LNCAP (cell line): Measurements from ENCODE around the gene CASKIN2.

Experiments
- CTCF ChIP-seq: fragments of 450-650 bp; IDR thresholded peaks from 2 replicates; pipeline ENCODE4 v1.5.1; 2017; ENCODE audit warnings: mild to moderate bottlenecking

CASKIN2 gene

GRCh38 chr17:75542229-75542628 is 26.9 kb upstream of the CASKIN2 start:
- no peak for TF ChIP-seq CTCF

- TF ChIP-seq CTCF: no peak
Observed at GRCh38 chr17:75540923-75541503, 25.7 kb upstream of the CASKIN2 start.

GRCh38 chr17:75539967-75540729 is 24.8 kb upstream of the CASKIN2 start:
- no peak for TF ChIP-seq CTCF

- no peak for TF ChIP-seq CTCF
Observed at GRCh38 chr17:75536366-75536765, 21.0 kb upstream of the CASKIN2 start.

- no peak for TF ChIP-seq CTCF
Observed at GRCh38 chr17:75535871-75536270, 20.5 kb upstream of the CASKIN2 start.

- TF ChIP-seq CTCF: no peak
Observed at GRCh38 chr17:75535119-75535537, 19.8 kb upstream of the CASKIN2 start.

GRCh38 chr17:75531721-75532072 is 16.4 kb upstream of the CASKIN2 start:
- TF ChIP-seq CTCF: no peak
